ENCODE data around the gene LDB2.

DNA sequence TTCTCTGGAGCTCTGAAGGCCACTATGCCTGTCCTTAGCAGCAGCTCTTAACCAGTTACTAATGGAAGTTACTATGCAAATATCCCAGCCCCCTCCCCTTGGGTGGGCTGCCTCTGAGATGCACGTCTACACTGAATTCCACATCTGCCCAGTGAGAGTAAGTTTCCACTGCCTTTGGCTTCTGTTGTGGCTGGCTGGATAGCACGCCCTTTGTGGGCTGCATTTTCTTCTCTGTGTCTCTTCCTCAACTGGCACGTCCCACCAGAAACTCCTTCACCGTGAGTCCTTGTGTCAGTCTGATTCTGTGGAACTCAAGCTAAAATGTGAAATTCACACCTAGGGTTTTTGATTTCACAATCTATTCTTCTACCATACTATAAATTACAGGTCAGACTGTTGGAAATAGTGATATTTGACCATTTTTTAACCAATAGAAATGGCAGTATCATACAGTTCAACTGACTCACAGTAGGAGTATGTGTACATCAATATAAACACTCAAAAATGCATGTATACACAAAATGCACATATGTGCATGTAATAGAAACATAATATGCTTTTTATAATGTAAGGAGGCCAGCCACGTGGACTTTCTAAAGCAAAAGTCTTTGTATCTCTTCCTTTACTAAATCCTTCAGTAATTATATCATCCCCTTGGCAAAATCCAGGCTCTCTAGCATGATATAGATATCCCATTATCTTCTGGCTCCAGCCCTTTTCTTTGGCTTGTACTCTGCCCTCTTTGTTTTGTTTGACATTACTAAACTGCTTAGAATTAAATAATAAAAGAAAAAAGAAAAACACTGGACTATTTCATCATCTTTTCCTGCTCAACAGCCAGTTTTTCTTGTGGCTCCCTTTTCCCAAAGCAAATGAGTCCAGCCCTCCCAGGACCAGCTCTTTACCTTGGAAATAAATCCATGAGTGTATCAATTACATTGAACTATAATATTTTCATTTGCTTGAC is 33.2 kb upstream of the LDB2 start:
- TF ChIP-seq NFE2L2 (conservative IDR thresholded peaks at IDR 0.05; ENCODE audit: low read length) (no peak), EP300 (IDR thresholded peaks at IDR 0.05) (no peak), EHF (CRISPR knock-in tag; IDR thresholded peaks at IDR 0.05) (no peak), POLR2A (IDR thresholded peaks at IDR 0.05; ENCODE audit: low read length) (no peak), RNF2 (IDR thresholded peaks at IDR 0.05; ENCODE audit: borderline replicate concordance, low read depth) (no peak), RFX5 (IDR thresholded peaks at IDR 0.05) (no peak), POLR2AphosphoS2 (conservative IDR thresholded peaks at IDR 0.05; ENCODE audit: low read length) (no peak), MAZ (IDR thresholded peaks at IDR 0.05; ENCODE audit: borderline replicate concordance, low read depth, low read length) (no peak), MAFK (IDR thresholded peaks at IDR 0.05; ENCODE audit: partially characterized antibody) (no peak), RCOR1 (IDR thresholded peaks at IDR 0.05; ENCODE audit: low read depth, low read length) (no peak), CEBPB (IDR thresholded peaks at IDR 0.05) (no peak)
- TF ChIP-seq, protein P1, sequence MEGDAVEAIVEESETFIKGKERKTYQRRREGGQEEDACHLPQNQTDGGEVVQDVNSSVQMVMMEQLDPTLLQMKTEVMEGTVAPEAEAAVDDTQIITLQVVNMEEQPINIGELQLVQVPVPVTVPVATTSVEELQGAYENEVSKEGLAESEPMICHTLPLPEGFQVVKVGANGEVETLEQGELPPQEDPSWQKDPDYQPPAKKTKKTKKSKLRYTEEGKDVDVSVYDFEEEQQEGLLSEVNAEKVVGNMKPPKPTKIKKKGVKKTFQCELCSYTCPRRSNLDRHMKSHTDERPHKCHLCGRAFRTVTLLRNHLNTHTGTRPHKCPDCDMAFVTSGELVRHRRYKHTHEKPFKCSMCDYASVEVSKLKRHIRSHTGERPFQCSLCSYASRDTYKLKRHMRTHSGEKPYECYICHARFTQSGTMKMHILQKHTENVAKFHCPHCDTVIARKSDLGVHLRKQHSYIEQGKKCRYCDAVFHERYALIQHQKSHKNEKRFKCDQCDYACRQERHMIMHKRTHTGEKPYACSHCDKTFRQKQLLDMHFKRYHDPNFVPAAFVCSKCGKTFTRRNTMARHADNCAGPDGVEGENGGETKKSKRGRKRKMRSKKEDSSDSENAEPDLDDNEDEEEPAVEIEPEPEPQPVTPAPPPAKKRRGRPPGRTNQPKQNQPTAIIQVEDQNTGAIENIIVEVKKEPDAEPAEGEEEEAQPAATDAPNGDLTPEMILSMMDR (IDR thresholded peaks at IDR 0.05): no peak
- TF ChIP-seq, protein P2, sequence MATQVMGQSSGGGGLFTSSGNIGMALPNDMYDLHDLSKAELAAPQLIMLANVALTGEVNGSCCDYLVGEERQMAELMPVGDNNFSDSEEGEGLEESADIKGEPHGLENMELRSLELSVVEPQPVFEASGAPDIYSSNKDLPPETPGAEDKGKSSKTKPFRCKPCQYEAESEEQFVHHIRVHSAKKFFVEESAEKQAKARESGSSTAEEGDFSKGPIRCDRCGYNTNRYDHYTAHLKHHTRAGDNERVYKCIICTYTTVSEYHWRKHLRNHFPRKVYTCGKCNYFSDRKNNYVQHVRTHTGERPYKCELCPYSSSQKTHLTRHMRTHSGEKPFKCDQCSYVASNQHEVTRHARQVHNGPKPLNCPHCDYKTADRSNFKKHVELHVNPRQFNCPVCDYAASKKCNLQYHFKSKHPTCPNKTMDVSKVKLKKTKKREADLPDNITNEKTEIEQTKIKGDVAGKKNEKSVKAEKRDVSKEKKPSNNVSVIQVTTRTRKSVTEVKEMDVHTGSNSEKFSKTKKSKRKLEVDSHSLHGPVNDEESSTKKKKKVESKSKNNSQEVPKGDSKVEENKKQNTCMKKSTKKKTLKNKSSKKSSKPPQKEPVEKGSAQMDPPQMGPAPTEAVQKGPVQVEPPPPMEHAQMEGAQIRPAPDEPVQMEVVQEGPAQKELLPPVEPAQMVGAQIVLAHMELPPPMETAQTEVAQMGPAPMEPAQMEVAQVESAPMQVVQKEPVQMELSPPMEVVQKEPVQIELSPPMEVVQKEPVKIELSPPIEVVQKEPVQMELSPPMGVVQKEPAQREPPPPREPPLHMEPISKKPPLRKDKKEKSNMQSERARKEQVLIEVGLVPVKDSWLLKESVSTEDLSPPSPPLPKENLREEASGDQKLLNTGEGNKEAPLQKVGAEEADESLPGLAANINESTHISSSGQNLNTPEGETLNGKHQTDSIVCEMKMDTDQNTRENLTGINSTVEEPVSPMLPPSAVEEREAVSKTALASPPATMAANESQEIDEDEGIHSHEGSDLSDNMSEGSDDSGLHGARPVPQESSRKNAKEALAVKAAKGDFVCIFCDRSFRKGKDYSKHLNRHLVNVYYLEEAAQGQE (IDR thresholded peaks at IDR 0.05): no peak

All from A549 (cell line).